Measurements from ENCODE around the gene ZNF232. TPM values are rescaled to one million over a fixed set of nuclear protein-coding genes. Genes with fewer than 3 reads are reported as not detected.

The ZNF232 gene
- total RNA-seq: 3.5 and 6.6 TPM in 2 replicates

GRCh38 chr17:5111402-5112204, at the start of gene ZNF232:
TSS of gene ZNF232 (minus strand) at chr17:5111878. CDS start at chr17:5111822, 56 bp downstream.

GRCh38 chr17:5115673-5116651, 4.3 kb upstream of the ZNF232 start, which contains the start of gene USP6:
TSS of gene USP6 (plus strand) at chr17:5116032. CDS start at chr17:5130368, 14,336 bp downstream.

GRCh38 chr17:5078106-5079028, 33.3 kb downstream of the ZNF232 start, which contains the start of gene ZFP3:
TSS of gene ZFP3 (plus strand) at chr17:5078467. CDS start at chr17:5091505, 13,038 bp downstream.

Other genes starting within 250 kb of the ZNF232 start
- 4.3 and 5.7 TPM in 2 replicates for gene C17orf107, start 212.3 kb downstream of the ZNF232 start, total RNA-seq
- gene CHRNE, start 208.8 kb downstream of the ZNF232 start, total RNA-seq: 0.35 and 0.86 TPM in 2 replicates
- not detected in 2 replicates for gene GP1BA, start 179.6 kb downstream of the ZNF232 start, total RNA-seq
- 61.9 and 65.2 TPM in 2 replicates for gene SLC25A11, start 171.8 kb downstream of the ZNF232 start, total RNA-seq
- 64.3 and 64.5 TPM in 2 replicates for gene RNF167, start 171.6 kb downstream of the ZNF232 start, total RNA-seq
- gene PFN1, start 163.3 kb downstream of the ZNF232 start, total RNA-seq: 1,248 and 1,319 TPM in 2 replicates
- 3.4 TPM in 1 of 2 replicates, not detected in the other for gene ENO3, start 160.8 kb downstream of the ZNF232 start, total RNA-seq
- 60.0 and 64.9 TPM in 2 replicates for gene SPAG7, start 144.1 kb downstream of the ZNF232 start, total RNA-seq
- 15.6 and 36.6 TPM in 2 replicates for gene CAMTA2, start 124.2 kb downstream of the ZNF232 start, total RNA-seq
- gene INCA1, start 114.4 kb downstream of the ZNF232 start, total RNA-seq: under 0.01 and 0.53 TPM in 2 replicates
- gene KIF1C, start 113.9 kb downstream of the ZNF232 start, total RNA-seq: 49.3 and 54.8 TPM in 2 replicates
- 0.29 and 0.71 TPM in 2 replicates for gene SLC52A1, start 76.5 kb downstream of the ZNF232 start, total RNA-seq
- gene ZFP3, start 33.4 kb downstream of the ZNF232 start, total RNA-seq: 0.89 and 1.7 TPM in 2 replicates
- 0.18 TPM in 1 of 2 replicates, not detected in the other for gene USP6, start 4.2 kb upstream of the ZNF232 start, total RNA-seq
- 0.29 and 1.6 TPM in 2 replicates for gene ZNF594, start 80.0 kb upstream of the ZNF232 start, total RNA-seq
- not detected in 2 replicates for gene SCIMP, start 123.0 kb upstream of the ZNF232 start, total RNA-seq
- gene RABEP1, start 170.4 kb upstream of the ZNF232 start, total RNA-seq: 31.2 and 31.4 TPM in 2 replicates